Stimulated activated CD8-positive, alpha-beta memory T cell treated with anti-CD3 and anti-CD28 coated beads, Interleukin-7, amount 100 ng/mL, for 24 hours (primary cell): ENCODE results near the gene AOPEP.

Experiments used
- DNase-seq: peaks from one replicate; pipeline ENCODE4 v3.0.0-alpha.2; 2020; ENCODE audit warnings: low read depth

Gene AOPEP

GRCh38 chr9:94916956-94917355 is 190.5 kb downstream of the AOPEP start:
- no peak for DNase-seq

DNA sequence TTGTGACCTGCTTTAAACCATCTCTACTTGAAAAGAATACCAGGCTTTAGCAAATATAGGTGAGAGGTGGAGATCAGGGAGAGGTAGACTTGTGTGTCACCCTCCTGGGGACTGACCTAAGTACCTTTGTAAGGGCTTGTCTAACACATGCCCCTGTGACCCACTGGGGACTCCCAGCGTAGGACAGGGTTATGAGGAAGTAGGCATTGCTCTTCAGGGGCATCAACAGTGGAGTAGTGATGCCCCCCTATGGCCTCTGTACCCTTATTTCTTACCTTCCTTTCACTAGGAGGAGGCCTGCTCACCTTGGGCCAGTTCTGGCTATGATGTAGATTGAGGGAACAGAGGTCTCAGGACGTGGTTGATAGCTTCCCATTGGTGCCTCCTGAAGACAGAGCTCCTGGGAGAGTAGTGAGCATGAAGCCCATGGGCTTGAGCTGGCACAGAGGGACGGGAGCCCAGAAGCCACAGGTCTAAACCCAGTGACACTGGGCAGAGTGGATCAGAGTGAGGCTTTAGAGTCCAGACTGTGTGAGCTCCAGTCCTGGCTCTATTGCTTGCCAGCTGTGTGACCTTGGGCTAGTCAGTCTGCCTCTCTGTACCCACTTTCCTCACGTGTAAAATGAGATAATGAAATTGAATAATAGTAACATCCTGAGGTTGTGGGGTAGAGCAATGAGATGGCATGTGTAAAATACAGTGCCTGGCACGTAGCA is 191.7 kb downstream of the AOPEP start:
- no peak for DNase-seq

DNA sequence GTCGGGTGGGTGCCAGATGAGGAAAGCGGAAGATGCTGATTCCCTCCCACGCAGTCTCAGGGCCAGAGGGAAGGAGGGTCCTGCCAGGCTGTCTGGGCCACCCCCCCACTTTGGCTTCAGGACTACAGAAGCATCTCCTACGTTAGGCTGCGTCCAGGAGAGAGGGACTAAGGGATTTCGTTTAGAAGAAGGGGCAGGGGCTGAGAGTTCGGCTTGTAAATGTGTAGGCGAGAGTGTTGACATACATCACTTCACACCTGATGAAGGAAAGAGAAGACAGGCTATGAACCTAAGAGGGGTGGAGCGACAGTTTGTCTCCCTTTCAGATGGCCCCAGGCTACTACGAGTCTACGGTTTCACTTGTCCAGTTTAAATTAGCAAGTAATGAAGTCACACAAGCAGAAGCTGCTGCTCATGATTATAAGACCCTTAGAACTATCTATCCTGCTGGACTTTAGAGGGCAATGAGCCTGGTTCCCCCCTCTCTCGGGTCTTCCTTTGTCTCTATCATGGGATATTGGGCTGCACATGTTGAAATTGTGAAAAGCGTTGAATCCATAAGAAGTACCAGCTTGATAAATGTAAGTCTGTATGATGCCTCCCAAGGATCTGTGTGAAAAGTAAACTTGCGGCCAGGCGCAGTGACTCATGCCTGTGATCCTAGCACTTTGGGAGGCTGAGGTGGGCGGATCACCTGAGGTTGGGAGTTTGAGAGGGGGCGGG is 193.0 kb downstream of the AOPEP start:
- DNase-seq = no peak

DNA sequence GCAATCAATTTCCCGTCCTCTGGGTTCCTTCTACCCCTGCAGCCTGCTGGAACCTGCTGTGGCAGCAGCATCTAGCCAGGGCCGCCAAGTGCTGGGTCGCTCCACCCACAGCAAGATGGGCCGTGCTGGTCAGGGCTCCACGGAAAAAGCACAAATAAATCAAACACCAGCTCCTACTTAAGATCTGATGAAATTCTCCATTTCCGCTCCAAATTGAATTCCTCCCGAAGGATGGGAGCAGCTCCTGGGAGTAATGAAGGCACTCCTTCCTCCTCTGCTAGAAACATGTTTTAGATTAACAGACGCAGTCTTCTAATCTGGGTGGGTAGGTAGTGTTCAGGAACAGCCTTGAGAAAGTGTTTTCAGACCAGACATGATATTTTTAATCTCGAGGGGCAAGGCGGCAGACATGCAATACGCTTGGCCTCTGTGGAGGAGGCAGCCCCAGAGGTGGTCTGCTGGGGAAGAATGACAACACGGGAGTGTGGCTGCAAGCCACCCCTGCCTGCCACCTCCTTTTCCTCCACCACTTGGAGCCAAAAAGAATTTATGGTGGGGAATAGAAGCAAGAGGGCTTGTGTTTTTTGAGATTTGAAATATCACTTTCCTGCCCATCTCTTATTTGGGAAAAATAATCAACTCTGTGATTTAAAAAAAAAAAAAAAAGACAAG is 194.1 kb downstream of the AOPEP start:
- DNase-seq = no peak

DNA sequence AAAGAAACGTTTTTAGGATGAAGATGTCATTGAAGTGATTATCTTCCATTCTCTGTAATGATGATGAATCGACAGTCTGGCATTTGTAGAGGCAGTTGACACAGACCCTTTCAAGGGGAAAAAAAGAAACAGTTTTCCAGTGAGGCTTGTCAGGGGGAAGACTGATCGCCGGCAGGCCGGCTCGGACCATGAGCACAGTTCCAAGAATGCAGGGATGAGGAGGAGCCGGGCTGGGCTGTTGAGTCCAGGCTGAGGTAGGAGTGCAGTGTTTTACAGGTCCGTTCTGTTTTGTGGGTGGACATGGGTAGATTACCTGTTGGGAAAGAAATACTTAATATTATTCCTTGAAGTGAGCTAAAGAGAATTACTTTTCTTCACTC is 194.6 kb downstream of the AOPEP start:
- no peak for DNase-seq

- DNase-seq = no peak
These were observed 195.2 kb downstream of the AOPEP start for GRCh38 chr9:94921656-94922055.

- DNase-seq = no peak
These were observed 195.7 kb downstream of the AOPEP start for GRCh38 chr9:94922098-94922607.

DNA sequence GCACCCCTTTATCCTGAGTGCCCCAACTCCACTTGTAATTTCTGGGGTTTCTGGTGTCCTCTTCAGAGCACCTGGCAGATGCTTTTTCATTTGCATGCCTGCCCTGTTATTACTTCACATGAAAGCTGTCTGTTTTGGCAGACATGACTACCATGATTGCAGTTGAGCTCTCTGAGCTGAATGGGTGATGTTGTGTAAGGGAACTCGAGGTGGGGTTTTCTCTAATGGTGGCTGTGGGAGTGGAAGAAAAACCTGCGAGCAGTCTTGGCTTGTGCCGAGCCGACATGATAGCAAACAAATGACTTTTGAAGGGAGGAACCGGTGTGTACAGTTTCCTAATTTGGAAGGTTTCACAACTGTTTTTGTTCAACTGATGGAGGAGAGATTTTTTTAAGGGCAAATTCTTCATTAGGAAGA is 196.2 kb downstream of the AOPEP start:
- no peak for DNase-seq

DNA sequence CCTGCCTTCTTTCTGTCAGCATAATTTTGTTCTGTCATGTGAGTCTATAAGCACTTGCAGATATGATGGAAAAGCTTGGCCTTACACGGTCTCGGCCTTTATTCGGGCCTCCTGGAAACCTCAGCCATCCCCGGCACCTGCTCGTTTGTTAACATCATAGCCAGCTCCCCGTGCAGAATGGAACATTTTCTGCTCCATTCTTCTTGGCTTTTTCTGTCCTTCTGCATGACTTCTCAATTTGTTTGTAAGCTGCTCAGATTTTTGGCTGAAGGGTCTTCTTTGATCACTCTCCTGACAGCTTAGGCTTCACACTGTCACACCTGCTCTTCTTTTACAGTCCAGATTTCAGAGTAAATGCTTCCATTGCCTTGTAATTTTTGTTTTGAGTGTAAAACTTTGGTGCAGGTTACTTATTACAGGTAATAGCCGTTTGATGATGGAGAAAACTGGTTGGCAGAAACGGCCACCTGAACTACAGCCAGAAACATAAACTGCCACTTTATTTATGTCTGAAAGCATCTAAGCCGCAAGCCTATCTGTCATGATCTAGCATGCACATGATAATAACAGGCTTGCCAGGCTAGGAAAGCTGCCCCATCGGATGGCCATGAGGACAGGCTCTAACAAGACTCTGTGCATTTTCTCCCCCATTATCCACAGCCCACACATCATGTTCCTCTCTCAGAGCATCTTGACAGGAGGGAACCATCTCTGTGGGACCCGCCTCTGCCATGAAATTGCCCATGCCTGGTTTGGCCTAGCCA is 197.0 kb downstream of the AOPEP start:
- DNase-seq = no peak

GRCh38 chr9:94925751-94926430 is 199.4 kb downstream of the AOPEP start:
- DNase-seq = no peak

DNA sequence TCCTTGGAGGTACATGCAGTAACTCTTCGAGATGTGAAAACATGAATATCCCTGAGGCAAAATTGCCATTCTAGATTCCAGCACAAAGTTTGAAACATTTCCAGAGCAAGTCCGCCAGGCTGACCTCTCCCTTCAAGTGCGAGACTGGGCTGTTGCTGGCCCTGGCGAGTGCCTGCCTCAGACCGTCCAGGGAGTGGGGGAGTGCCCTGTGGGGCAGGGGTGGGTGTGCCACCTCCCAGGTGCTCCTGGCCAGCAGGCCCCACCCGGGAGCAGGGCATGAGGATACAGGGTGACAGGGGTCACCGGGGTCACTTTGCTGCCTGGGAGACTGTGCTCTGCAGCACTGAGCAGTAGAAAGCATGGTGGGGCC is 199.9 kb downstream of the AOPEP start:
- DNase-seq = no peak

- DNase-seq = no peak
These were observed 200.7 kb downstream of the AOPEP start for GRCh38 chr9:94927048-94927761.

DNA sequence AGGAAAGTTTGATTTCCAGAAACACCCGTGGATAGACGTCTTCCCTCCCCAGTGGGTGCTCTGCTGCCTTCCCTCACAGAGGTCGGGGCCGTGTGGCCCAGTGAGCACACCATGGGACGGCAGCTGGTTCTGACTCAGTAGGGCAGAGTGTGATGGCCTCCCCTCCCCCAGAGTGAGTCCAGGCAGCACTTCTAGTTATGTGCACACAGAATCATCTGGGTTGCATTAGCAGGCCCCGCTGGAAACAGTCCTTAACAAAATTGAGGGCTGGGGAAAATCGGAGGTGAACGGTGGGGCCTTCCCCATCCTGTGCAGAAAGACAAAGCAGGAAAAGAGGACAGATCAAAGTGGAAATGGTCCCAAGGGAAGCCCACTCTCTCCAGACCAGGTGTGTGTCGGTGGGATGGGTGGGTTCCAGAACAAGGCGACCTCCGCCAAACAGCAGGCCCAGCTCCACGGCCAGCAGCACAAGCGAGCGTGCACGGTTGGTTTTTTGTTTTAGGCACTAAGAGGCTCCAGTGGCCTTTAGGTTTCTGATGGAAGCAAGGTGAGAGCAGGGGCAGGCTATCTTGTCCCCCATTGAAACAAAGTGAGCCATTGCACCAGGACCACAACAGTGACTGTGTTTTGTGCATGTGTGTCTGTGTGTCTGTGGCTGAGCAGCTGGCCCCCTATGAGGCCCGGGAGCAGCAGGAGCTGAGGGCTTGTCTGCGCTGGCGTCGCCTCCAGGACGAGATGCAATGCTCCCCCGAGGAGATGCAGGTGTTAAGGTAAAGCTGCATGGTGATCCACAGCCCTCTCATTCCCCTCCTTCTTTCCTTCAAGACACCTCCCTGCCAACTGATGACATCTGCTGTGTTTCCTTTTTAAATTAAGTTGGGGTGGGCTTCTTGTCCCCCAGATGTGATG is 201.5 kb downstream of the AOPEP start:
- DNase-seq = no peak

DNA sequence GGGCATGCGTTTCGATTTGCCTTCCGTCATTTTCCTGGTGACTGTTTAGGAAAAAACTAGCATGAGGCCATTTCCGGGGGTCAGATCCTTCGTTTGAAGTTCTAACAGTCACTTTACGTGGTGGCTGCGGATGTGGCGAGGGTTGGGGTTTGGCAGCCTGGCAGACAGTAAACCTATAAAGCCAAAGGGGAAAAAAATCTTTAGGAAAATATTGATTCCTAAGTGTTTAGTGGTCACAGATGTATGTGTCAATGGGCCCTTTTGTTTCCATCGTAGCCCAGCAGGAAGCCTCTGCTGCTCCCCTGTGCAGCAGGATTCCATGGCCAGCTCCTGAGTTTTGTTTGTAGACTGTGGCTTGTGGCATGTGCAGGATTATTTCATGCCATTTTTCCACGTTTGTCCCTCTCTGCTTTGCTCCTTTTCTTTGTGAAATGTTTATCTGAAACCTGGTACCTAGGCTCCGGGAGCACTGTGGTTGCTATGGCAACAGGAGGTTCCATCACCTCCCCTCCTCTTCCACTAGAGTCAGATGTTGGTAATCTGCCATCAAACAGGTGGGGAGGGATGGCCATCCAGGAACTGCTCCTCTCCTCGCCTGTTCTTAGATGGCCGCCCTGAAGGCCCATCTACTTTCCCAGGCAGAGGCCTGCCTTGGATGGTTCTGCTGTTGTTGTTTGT is 202.3 kb downstream of the AOPEP start:
- no peak for DNase-seq

GRCh38 chr9:94929369-94929756 is 202.9 kb downstream of the AOPEP start:
- no peak for DNase-seq

DNA sequence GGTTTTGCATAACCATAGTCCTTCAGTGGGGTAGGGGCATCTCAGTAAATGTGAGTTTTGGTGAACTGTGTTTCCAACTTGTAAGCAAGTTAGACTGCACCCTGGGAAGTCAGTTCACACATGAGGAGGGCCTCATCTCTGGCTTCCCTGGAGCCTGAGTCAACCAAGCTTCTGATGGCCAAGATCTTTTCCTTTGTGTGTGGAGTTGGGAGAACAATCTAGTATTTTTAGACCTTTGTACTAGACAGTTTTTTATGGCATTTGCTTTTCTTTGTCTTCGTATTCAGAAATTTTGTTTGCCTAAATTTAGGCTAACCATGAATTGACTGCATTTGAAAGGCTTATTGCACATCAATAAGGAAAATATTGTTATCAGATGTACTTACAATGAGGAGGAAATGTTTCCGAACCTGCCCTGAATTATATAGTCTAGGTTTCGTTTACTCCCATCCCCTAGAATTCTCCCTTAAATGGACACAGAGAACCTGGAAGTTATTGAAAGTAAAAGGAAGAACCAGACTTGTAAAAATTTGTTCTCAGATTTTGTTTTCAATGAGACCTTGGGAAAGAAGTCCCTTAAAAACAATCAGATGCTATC is 204.6 kb downstream of the AOPEP start:
- no peak for DNase-seq

- DNase-seq = no peak
These were observed 205.2 kb downstream of the AOPEP start for GRCh38 chr9:94931740-94932139.

DNA sequence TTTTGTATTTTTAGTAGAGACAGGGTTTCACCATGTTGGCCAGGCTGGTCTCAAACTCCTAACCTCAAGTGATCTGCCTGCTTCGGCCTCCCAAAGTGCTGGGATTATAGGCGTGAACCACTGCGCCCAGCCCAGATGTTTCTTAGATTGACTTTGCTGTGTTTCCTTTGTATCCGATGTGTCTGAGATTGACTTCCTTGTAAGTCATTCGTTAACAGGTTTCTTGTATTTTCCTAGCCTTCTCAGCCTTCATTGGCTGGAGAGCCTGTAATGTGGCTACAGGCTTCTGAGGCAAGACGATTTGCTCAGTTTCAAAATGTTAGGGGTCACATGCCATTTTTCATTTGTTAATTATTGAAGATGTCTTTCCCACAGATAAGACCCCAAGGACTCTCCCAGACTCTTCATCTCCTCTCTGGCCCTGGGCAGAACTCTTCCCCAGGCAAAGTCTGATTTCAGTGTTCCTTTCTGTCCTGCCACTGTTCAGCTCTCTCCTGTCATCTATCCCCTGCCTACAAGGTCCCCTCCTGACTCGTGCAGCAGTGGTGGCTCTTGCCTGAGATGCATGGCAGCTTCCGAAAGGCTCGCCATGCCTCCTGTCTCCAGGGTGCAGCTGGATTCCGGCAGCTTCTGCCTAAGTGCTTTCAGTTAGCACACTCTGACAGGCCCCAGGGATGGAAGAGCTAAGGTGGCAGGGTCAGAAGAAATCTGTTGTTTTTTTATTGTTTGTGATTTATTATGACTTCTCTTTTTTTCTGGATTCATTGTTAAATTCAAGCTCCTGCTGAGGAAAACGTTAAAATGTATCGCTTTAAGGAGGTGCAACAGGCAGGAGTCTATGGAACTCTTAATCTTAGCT is 206.4 kb downstream of the AOPEP start:
- DNase-seq = no peak
